ENCODE measurements around the gene HPCAL1.

The HPCAL1 gene

GRCh38 chr2:10302479-10303180 lies at the start of gene HPCAL1:
Gene HPCAL1, plus strand, starts transcription at chr2:10302904. Its CDS starts 116,854 bp downstream, at chr2:10419758.
- Histone ChIP-seq H3K27ac (ENCODE audit: low read depth, low read length) (no peak within 1 kb of the TSS; the same call in 1 of the 2 replicates), H2AFZ (ENCODE audit: low read length, unreplicated experiment) (peak within 1 kb of the TSS; percentile 50), H3K4me3 (ENCODE audit: low read depth, low read length) (peak within 1 kb of the TSS; percentile 98), H3K27me3 (ENCODE audit: insufficient read depth, low read length) (no peaks in the 10 kb centered on the region), H3K36me3 (ENCODE audit: insufficient read depth, low read length) (no peaks in the 10 kb centered on the region), H3K79me2 (ENCODE audit: control insufficient read depth, insufficient read depth, low read length, unreplicated experiment) (peaks cover 48% of the 10 kb centered on the region), H3K4me1 (ENCODE audit: control insufficient read depth, insufficient read depth, low read length, unreplicated experiment) (peaks cover 37% of the 10 kb centered on the region)

GRCh38 chr2:10253596-10254372 lies 48.9 kb upstream of the HPCAL1 start:
- Histone ChIP-seq H3K27me3 (ENCODE audit: insufficient read depth, low read length) (peaks cover 10% of the 10 kb centered on the region; the same call in 1 of the 2 replicates), H3K4me1 (ENCODE audit: control insufficient read depth, insufficient read depth, low read length, unreplicated experiment) (no peaks in the 10 kb centered on the region), H2AFZ (ENCODE audit: low read length, unreplicated experiment) (no peak overlapping the region), H3K36me3 (ENCODE audit: insufficient read depth, low read length) (peaks cover 4% of the 10 kb centered on the region), H3K27ac (ENCODE audit: low read depth, low read length) (no peak overlapping the region), H3K4me3 (ENCODE audit: low read depth, low read length) (no peak overlapping the region), H3K79me2 (ENCODE audit: control insufficient read depth, insufficient read depth, low read length, unreplicated experiment) (no peaks in the 10 kb centered on the region)

- Histone ChIP-seq H3K27ac (ENCODE audit: low read depth, low read length) (no peak overlapping the region), H3K4me3 (ENCODE audit: low read depth, low read length) (no peak overlapping the region), H3K79me2 (ENCODE audit: control insufficient read depth, insufficient read depth, low read length, unreplicated experiment) (no peaks in the 10 kb centered on the region), H3K27me3 (ENCODE audit: insufficient read depth, low read length) (peaks cover 5% of the 10 kb centered on the region; the same call in 1 of the 2 replicates), H2AFZ (ENCODE audit: low read length, unreplicated experiment) (no peak overlapping the region), H3K4me1 (ENCODE audit: control insufficient read depth, insufficient read depth, low read length, unreplicated experiment) (no peaks in the 10 kb centered on the region), H3K36me3 (ENCODE audit: insufficient read depth, low read length) (no peaks in the 10 kb centered on the region; the same call in 1 of the 2 replicates)
These were observed 48.1 kb upstream of the HPCAL1 start for GRCh38 chr2:10254373-10255188.

- Histone ChIP-seq H3K79me2 (ENCODE audit: control insufficient read depth, insufficient read depth, low read length, unreplicated experiment) (no peaks in the 10 kb centered on the region), H3K27me3 (ENCODE audit: insufficient read depth, low read length) (peaks cover 4% of the 10 kb centered on the region; the same call in 1 of the 2 replicates), H3K4me1 (ENCODE audit: control insufficient read depth, insufficient read depth, low read length, unreplicated experiment) (no peaks in the 10 kb centered on the region), H3K36me3 (ENCODE audit: insufficient read depth, low read length) (no peaks in the 10 kb centered on the region), H2AFZ (ENCODE audit: low read length, unreplicated experiment) (no peak overlapping the region), H3K27ac (ENCODE audit: low read depth, low read length) (no peak overlapping the region), H3K4me3 (ENCODE audit: low read depth, low read length) (no peak overlapping the region)
These were observed 47.3 kb upstream of the HPCAL1 start for GRCh38 chr2:10255189-10256030.

GRCh38 chr2:10256031-10256514 lies 46.6 kb upstream of the HPCAL1 start:
- Histone ChIP-seq H3K36me3 (ENCODE audit: insufficient read depth, low read length) (no peaks in the 10 kb centered on the region), H3K4me1 (ENCODE audit: control insufficient read depth, insufficient read depth, low read length, unreplicated experiment) (no peaks in the 10 kb centered on the region), H2AFZ (ENCODE audit: low read length, unreplicated experiment) (no peak overlapping the region), H3K79me2 (ENCODE audit: control insufficient read depth, insufficient read depth, low read length, unreplicated experiment) (no peaks in the 10 kb centered on the region), H3K4me3 (ENCODE audit: low read depth, low read length) (no peak overlapping the region), H3K27me3 (ENCODE audit: insufficient read depth, low read length) (no peaks in the 10 kb centered on the region; the same call in 1 of the 2 replicates), H3K27ac (ENCODE audit: low read depth, low read length) (no peak overlapping the region)

GRCh38 chr2:10256515-10257031 lies 46.1 kb upstream of the HPCAL1 start:
- Histone ChIP-seq H3K27me3 (ENCODE audit: insufficient read depth, low read length) (no peaks in the 10 kb centered on the region; the same call in 1 of the 2 replicates), H3K36me3 (ENCODE audit: insufficient read depth, low read length) (no peaks in the 10 kb centered on the region), H3K4me1 (ENCODE audit: control insufficient read depth, insufficient read depth, low read length, unreplicated experiment) (no peaks in the 10 kb centered on the region), H3K79me2 (ENCODE audit: control insufficient read depth, insufficient read depth, low read length, unreplicated experiment) (no peaks in the 10 kb centered on the region), H2AFZ (ENCODE audit: low read length, unreplicated experiment) (no peak overlapping the region), H3K4me3 (ENCODE audit: low read depth, low read length) (no peak overlapping the region), H3K27ac (ENCODE audit: low read depth, low read length) (no peak overlapping the region)

- Histone ChIP-seq H3K36me3 (ENCODE audit: insufficient read depth, low read length) (no peaks in the 10 kb centered on the region), H2AFZ (ENCODE audit: low read length, unreplicated experiment) (no peak overlapping the region), H3K27me3 (ENCODE audit: insufficient read depth, low read length) (no peaks in the 10 kb centered on the region; the same call in 1 of the 2 replicates), H3K4me3 (ENCODE audit: low read depth, low read length) (no peak overlapping the region), H3K4me1 (ENCODE audit: control insufficient read depth, insufficient read depth, low read length, unreplicated experiment) (no peaks in the 10 kb centered on the region), H3K27ac (ENCODE audit: low read depth, low read length) (no peak overlapping the region), H3K79me2 (ENCODE audit: control insufficient read depth, insufficient read depth, low read length, unreplicated experiment) (no peaks in the 10 kb centered on the region)
These were observed 45.7 kb upstream of the HPCAL1 start for GRCh38 chr2:10257036-10257435.

GRCh38 chr2:10257500-10258147 lies 45.1 kb upstream of the HPCAL1 start:
- no peak overlapping the region for H3K27ac ChIP-seq (ENCODE audit: low read depth, low read length)
- H3K79me2 ChIP-seq (ENCODE audit: control insufficient read depth, insufficient read depth, low read length, unreplicated experiment), result no peaks in the 10 kb centered on the region
- H3K4me3 ChIP-seq (ENCODE audit: low read depth, low read length), result no peak overlapping the region
- no peak overlapping the region for H2AFZ ChIP-seq (ENCODE audit: low read length, unreplicated experiment)
- H3K4me1 ChIP-seq (ENCODE audit: control insufficient read depth, insufficient read depth, low read length, unreplicated experiment), result no peaks in the 10 kb centered on the region
- no peaks in the 10 kb centered on the region for H3K36me3 ChIP-seq (ENCODE audit: insufficient read depth, low read length)
- H3K27me3 ChIP-seq (ENCODE audit: insufficient read depth, low read length), result no peaks in the 10 kb centered on the region

GRCh38 chr2:10258326-10258725 lies 44.4 kb upstream of the HPCAL1 start:
- Histone ChIP-seq H3K79me2 (ENCODE audit: control insufficient read depth, insufficient read depth, low read length, unreplicated experiment) (no peaks in the 10 kb centered on the region), H2AFZ (ENCODE audit: low read length, unreplicated experiment) (no peak overlapping the region), H3K27ac (ENCODE audit: low read depth, low read length) (no peak overlapping the region), H3K36me3 (ENCODE audit: insufficient read depth, low read length) (no peaks in the 10 kb centered on the region), H3K4me3 (ENCODE audit: low read depth, low read length) (no peak overlapping the region), H3K27me3 (ENCODE audit: insufficient read depth, low read length) (no peaks in the 10 kb centered on the region), H3K4me1 (ENCODE audit: control insufficient read depth, insufficient read depth, low read length, unreplicated experiment) (no peaks in the 10 kb centered on the region)
